WTC11 (cell line): Measurements from ENCODE around the gene SLX4. TPM values are rescaled to one million over a fixed set of nuclear protein-coding genes. Genes with fewer than 3 reads are reported as not detected.

Source experiments
- ATAC-seq: fragments of 200-7000 bp; cut with Tn5 transposase; 2 replicates; pipeline ENCODE4 v1.10.0; 2021; ENCODE audit warnings: mild to moderate bottlenecking, moderate library complexity
- CTCF ChIA-PET: fragments of 300-600 bp; sonication (Branson Sonifier 250); formaldehyde crosslinking; loops from one replicate; lab custom pipeline; 2021; ENCODE audit warnings: antibody characterized with exemption; lab: Charles Lee
- POLR2A ChIA-PET: fragments of 350-600 bp; sonication (Branson Sonifier 250); formaldehyde crosslinking; loops from one replicate; lab custom pipeline; 2021; ENCODE audit warnings: antibody characterized with exemption; lab: Charles Lee
- DNase-seq: peaks from one replicate; pipeline ENCODE4 v3.0.0; 2021; ENCODE audit warnings: low spot score
- H3K27ac Mint-ChIP-seq: 2 replicates; pipeline ENCODE4 v1.8.0; 2021; ENCODE audit warnings: mixed read lengths
- H3K27me3 Mint-ChIP-seq: 2 replicates; pipeline ENCODE4 v1.8.0; 2021; ENCODE audit warnings: low read depth, mild to moderate bottlenecking, moderate library complexity, mixed read lengths
- H3K36me3 Mint-ChIP-seq: 2 replicates; pipeline ENCODE4 v1.8.0; 2021; ENCODE audit warnings: mixed read lengths
- H3K4me1 Mint-ChIP-seq: 2 replicates; pipeline ENCODE4 v1.8.0; 2022; ENCODE audit warnings: mixed read lengths
- H3K4me3 Mint-ChIP-seq: 2 replicates; pipeline ENCODE4 v1.8.0; 2021; ENCODE audit warnings: mild to moderate bottlenecking, moderate library complexity, mixed read lengths
- H3K9me3 Mint-ChIP-seq: 2 replicates; pipeline ENCODE4 v1.8.0; 2021; ENCODE audit warnings: mixed read lengths
- CBFB ChIP-seq: sonication (generic); formaldehyde crosslinking; IDR thresholded peaks from 2 replicates; pipeline ENCODE4 v1.8.1; 2022; ENCODE audit warnings: mild to moderate bottlenecking, low read depth, missing genetic modification reagents
- CDX4 ChIP-seq: fragments of 250-450 bp; sonication (Bioruptor Pico); IDR thresholded peaks from 2 replicates; pipeline ENCODE4 v1.9.0; 2021; ENCODE audit warnings: moderate library complexity, mild to moderate bottlenecking, inconsistent platforms, borderline replicate concordance
- FOXJ3 ChIP-seq: sonication (generic); formaldehyde crosslinking; IDR thresholded peaks from 2 replicates; pipeline ENCODE4 v1.9.0; 2021; ENCODE audit warnings: missing genetic modification reagents, mild to moderate bottlenecking, borderline replicate concordance
- GABPB1 ChIP-seq: sonication (generic); formaldehyde crosslinking; IDR thresholded peaks from 2 replicates; pipeline ENCODE4 v1.8.1; 2023; ENCODE audit warnings: mild to moderate bottlenecking, missing genetic modification reagents
- GTF2I ChIP-seq: fragments of 250-450 bp; sonication (Bioruptor Pico); conservative IDR thresholded peaks from 2 replicates; pipeline ENCODE4 v1.4.0; 2021; ENCODE audit warnings: mild to moderate bottlenecking
- IRF2 ChIP-seq: sonication (generic); formaldehyde crosslinking; IDR thresholded peaks from 2 replicates; pipeline ENCODE4 v1.8.0; 2022; ENCODE audit warnings: low read depth, missing genetic modification reagents, borderline replicate concordance
- JAZF1 ChIP-seq: fragments of 250-450 bp; sonication (Bioruptor Pico); IDR thresholded peaks from 2 replicates; pipeline ENCODE4 v1.9.0; 2021; ENCODE audit warnings: moderate library complexity, mild to moderate bottlenecking, inconsistent platforms
- NFATC4 ChIP-seq: fragments of 250-450 bp; sonication (Bioruptor Pico); IDR thresholded peaks from 2 replicates; pipeline ENCODE4 v1.9.0; 2021; ENCODE audit warnings: mild to moderate bottlenecking
- NR1H2 ChIP-seq: sonication (generic); formaldehyde crosslinking; IDR thresholded peaks from 2 replicates; pipeline ENCODE4 v1.9.0; 2021; ENCODE audit warnings: mild to moderate bottlenecking, moderate library complexity, missing genetic modification reagents
- NR3C1 ChIP-seq: sonication (generic); formaldehyde crosslinking; conservative IDR thresholded peaks from 2 replicates; pipeline ENCODE4 v1.8.1; 2023; ENCODE audit warnings: low read depth, mild to moderate bottlenecking, missing genetic modification reagents
- OVOL2 ChIP-seq: fragments of 250-450 bp; sonication (Bioruptor Pico); IDR thresholded peaks from 2 replicates; pipeline ENCODE4 v1.9.0; 2021; ENCODE audit warnings: mild to moderate bottlenecking, borderline replicate concordance
- SOX15 ChIP-seq: fragments of 250-450 bp; sonication (Bioruptor Pico); IDR thresholded peaks from 2 replicates; pipeline ENCODE4 v1.9.0; 2021; ENCODE audit warnings: mild to moderate bottlenecking
- TCF7 ChIP-seq: sonication (generic); formaldehyde crosslinking; IDR thresholded peaks from 2 replicates; pipeline ENCODE4 v1.8.0; 2022; ENCODE audit warnings: mild to moderate bottlenecking, low read depth, missing genetic modification reagents, moderate library complexity
- ZNF138 ChIP-seq: sonication (generic); formaldehyde crosslinking; conservative IDR thresholded peaks from 2 replicates; pipeline ENCODE4 v1.8.1; 2022; ENCODE audit warnings: mild to moderate bottlenecking, moderate library complexity, missing genetic modification reagents
- total RNA-seq: library from RNA; stranded (reverse); gene quantifications from 3 replicates; pipeline ENCODE4 v1.2.3, GENCODE V29; 2021
- TF ChIP-seq, protein P1 (sequence below): sonication (generic); formaldehyde crosslinking; IDR thresholded peaks from 2 replicates; pipeline ENCODE4 v1.8.1; 2022; ENCODE audit warnings: missing genetic modification reagents, borderline replicate concordance
- TF ChIP-seq, protein P2 (sequence below): sonication (generic); formaldehyde crosslinking; IDR thresholded peaks from 2 replicates; pipeline ENCODE4 v1.8.1; 2022; ENCODE audit warnings: mild to moderate bottlenecking, missing genetic modification reagents, moderate library complexity, borderline replicate concordance
- TF ChIP-seq, protein P3 (sequence below): sonication (generic); formaldehyde crosslinking; IDR thresholded peaks from 2 replicates; pipeline ENCODE4 v1.8.0; 2022; ENCODE audit warnings: missing genetic modification reagents
- TF ChIP-seq, protein P4 (sequence below): sonication (generic); formaldehyde crosslinking; IDR thresholded peaks from 2 replicates; pipeline ENCODE4 v1.8.0; 2023; ENCODE audit warnings: missing genetic modification reagents, mild to moderate bottlenecking, borderline replicate concordance
- TF ChIP-seq, protein P5 (sequence below): fragments of 250-450 bp; sonication (Bioruptor Pico); IDR thresholded peaks from 2 replicates; pipeline ENCODE4 v1.9.0; 2021; ENCODE audit warnings: mild to moderate bottlenecking

The SLX4 gene
- total RNA-seq, 1 experiment from 2014 or later = 16.7 TPM

- POLR2A ChIA-PET = no interaction called here
- Mint-ChIP-seq H3K4me1 (no peaks in the 10 kb centered on the region), H3K9me3 (no peaks in the 10 kb centered on the region), H3K36me3 (peaks cover 24% of the 10 kb centered on the region), H3K27me3 (no peaks in the 10 kb centered on the region), H3K4me3 (no peak overlapping the region), H3K27ac (no peak overlapping the region)
- CTCF ChIA-PET = interaction anchor here (0.9 kb wide), 1 partner anchor 9 kb away, joined by 3 read pairs; no protein-coding TSS in a partner anchor
- TF ChIP-seq NR1H2 (CRISPR knock-in tag) = no peak
- TF ChIP-seq GABPB1 (CRISPR knock-in tag) = no peak
- no peak for TF ChIP-seq GTF2I (CRISPR knock-in tag)
- TF ChIP-seq, protein P1, sequence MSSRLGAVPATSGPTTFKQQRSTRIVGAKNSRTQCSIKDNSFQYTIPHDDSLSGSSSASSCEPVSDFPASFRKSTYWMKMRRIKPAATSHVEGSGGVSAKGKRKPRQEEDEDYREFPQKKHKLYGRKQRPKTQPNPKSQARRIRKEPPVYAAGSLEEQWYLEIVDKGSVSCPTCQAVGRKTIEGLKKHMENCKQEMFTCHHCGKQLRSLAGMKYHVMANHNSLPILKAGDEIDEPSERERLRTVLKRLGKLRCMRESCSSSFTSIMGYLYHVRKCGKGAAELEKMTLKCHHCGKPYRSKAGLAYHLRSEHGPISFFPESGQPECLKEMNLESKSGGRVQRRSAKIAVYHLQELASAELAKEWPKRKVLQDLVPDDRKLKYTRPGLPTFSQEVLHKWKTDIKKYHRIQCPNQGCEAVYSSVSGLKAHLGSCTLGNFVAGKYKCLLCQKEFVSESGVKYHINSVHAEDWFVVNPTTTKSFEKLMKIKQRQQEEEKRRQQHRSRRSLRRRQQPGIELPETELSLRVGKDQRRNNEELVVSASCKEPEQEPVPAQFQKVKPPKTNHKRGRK (CRISPR knock-in tag) = no peak
- TF ChIP-seq ZNF138 (CRISPR knock-in tag) = no peak
- no peak for TF ChIP-seq NR3C1
- no peak for TF ChIP-seq IRF2 (CRISPR knock-in tag)
- TF ChIP-seq, protein P2, sequence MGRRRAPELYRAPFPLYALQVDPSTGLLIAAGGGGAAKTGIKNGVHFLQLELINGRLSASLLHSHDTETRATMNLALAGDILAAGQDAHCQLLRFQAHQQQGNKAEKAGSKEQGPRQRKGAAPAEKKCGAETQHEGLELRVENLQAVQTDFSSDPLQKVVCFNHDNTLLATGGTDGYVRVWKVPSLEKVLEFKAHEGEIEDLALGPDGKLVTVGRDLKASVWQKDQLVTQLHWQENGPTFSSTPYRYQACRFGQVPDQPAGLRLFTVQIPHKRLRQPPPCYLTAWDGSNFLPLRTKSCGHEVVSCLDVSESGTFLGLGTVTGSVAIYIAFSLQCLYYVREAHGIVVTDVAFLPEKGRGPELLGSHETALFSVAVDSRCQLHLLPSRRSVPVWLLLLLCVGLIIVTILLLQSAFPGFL (CRISPR knock-in tag) = no peak
- TF ChIP-seq, protein P3, sequence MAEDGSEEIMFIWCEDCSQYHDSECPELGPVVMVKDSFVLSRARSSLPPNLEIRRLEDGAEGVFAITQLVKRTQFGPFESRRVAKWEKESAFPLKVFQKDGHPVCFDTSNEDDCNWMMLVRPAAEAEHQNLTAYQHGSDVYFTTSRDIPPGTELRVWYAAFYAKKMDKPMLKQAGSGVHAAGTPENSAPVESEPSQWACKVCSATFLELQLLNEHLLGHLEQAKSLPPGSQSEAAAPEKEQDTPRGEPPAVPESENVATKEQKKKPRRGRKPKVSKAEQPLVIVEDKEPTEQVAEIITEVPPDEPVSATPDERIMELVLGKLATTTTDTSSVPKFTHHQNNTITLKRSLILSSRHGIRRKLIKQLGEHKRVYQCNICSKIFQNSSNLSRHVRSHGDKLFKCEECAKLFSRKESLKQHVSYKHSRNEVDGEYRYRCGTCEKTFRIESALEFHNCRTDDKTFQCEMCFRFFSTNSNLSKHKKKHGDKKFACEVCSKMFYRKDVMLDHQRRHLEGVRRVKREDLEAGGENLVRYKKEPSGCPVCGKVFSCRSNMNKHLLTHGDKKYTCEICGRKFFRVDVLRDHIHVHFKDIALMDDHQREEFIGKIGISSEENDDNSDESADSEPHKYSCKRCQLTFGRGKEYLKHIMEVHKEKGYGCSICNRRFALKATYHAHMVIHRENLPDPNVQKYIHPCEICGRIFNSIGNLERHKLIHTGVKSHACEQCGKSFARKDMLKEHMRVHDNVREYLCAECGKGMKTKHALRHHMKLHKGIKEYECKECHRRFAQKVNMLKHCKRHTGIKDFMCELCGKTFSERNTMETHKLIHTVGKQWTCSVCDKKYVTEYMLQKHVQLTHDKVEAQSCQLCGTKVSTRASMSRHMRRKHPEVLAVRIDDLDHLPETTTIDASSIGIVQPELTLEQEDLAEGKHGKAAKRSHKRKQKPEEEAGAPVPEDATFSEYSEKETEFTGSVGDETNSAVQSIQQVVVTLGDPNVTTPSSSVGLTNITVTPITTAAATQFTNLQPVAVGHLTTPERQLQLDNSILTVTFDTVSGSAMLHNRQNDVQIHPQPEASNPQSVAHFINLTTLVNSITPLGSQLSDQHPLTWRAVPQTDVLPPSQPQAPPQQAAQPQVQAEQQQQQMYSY = no peak
- no peak for TF ChIP-seq TCF7 (CRISPR knock-in tag)
- TF ChIP-seq FOXJ3 (CRISPR knock-in tag) = no peak
- TF ChIP-seq, protein P4, sequence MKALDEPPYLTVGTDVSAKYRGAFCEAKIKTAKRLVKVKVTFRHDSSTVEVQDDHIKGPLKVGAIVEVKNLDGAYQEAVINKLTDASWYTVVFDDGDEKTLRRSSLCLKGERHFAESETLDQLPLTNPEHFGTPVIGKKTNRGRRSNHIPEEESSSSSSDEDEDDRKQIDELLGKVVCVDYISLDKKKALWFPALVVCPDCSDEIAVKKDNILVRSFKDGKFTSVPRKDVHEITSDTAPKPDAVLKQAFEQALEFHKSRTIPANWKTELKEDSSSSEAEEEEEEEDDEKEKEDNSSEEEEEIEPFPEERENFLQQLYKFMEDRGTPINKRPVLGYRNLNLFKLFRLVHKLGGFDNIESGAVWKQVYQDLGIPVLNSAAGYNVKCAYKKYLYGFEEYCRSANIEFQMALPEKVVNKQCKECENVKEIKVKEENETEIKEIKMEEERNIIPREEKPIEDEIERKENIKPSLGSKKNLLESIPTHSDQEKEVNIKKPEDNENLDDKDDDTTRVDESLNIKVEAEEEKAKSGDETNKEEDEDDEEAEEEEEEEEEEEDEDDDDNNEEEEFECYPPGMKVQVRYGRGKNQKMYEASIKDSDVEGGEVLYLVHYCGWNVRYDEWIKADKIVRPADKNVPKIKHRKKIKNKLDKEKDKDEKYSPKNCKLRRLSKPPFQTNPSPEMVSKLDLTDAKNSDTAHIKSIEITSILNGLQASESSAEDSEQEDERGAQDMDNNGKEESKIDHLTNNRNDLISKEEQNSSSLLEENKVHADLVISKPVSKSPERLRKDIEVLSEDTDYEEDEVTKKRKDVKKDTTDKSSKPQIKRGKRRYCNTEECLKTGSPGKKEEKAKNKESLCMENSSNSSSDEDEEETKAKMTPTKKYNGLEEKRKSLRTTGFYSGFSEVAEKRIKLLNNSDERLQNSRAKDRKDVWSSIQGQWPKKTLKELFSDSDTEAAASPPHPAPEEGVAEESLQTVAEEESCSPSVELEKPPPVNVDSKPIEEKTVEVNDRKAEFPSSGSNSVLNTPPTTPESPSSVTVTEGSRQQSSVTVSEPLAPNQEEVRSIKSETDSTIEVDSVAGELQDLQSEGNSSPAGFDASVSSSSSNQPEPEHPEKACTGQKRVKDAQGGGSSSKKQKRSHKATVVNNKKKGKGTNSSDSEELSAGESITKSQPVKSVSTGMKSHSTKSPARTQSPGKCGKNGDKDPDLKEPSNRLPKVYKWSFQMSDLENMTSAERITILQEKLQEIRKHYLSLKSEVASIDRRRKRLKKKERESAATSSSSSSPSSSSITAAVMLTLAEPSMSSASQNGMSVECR (CRISPR knock-in tag) = no peak
- TF ChIP-seq, protein P5, sequence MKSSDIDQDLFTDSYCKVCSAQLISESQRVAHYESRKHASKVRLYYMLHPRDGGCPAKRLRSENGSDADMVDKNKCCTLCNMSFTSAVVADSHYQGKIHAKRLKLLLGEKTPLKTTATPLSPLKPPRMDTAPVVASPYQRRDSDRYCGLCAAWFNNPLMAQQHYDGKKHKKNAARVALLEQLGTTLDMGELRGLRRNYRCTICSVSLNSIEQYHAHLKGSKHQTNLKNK (CRISPR knock-in tag) = no peak
- TF ChIP-seq CDX4 (CRISPR knock-in tag) = no peak
- no peak for TF ChIP-seq CBFB
- no peak for TF ChIP-seq OVOL2 (CRISPR knock-in tag)
- TF ChIP-seq JAZF1 (CRISPR knock-in tag) = no peak
- no peak for TF ChIP-seq NFATC4 (CRISPR knock-in tag)
- no peak for TF ChIP-seq SOX15 (CRISPR knock-in tag)
- DNase-seq (no peak), ATAC-seq (no peak)
Observed at GRCh38 chr16:3536271-3536731, 75.1 kb downstream of the SLX4 start.
